CMK (cell line): ENCODE measurements around the gene LINC00632.
"Not testable (repeated sequence)": the region's sequence is repeated elsewhere in the genome, so short reads cannot be mapped to it uniquely, and the experiment has no call there.

Source experiments
- DNase-seq: peaks from one replicate; pipeline ENCODE4 v3.0.0-alpha.2; 2010; ENCODE audit warnings: low read depth

LINC00632 gene

DNA sequence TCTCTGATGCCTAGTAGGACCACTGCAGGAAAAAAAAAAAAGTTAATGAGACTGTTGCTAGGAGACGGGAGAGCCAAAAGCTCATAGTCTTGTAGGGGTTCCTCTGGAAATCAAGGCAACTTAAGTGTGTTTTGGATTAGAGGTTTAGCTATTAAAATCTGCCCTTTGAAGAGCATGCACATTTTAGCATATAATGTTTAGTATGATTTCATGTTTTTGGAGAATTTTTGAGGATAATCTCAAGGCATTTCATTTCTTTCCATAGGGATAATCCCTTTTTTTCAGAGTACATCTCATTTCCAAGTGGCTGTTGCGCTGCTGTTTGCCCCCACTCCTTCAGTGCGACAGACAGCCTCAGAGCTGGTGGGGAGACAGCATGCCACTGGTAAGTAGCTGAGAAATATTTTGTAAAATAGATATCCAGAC lies at the start of gene LINC00632:
Gene LINC00632, plus strand, starts transcription at position 339 of the 426 bp plus-strand sequence.
- DNase-seq, result no peak

DNA sequence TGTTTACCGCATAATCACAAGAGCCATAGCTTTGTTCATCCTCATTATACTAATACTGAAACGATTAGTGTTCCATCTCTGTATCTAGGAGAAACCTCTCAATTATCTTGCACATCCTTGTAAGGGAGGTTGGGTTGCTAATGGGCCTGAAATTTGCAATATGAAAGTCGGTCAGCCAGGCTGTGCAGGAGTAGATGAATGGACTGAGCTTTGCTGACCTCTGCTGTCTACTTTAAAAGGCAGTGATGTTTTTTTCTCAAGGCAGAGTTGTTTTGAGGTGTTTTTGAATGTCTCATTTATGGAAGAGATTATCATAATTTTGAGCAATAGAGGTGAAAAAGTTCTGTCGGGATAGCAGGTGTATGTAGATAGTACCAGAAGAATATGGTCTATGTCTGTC lies 47.9 kb upstream of the LINC00632 start:
- no peak for DNase-seq

DNA sequence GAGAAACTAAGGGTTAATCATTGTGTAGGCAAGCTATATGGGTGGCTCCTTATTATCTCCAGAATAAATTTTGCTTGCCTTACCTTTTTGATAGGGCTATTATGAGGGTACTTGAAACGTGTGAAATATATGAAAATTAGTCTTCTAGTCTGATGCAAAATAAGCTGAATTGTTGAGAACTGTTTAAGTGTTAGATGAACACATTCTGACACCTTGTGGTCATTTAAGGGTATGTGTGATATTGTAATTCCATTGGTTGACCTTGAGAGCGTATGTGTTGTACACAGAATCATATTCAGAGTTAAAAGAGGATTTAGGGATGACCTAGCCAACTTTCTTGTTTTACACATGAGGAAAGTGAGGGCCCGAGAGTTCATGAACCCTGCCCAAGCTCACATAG lies 44.6 kb upstream of the LINC00632 start:
- DNase-seq, result no peak

DNA sequence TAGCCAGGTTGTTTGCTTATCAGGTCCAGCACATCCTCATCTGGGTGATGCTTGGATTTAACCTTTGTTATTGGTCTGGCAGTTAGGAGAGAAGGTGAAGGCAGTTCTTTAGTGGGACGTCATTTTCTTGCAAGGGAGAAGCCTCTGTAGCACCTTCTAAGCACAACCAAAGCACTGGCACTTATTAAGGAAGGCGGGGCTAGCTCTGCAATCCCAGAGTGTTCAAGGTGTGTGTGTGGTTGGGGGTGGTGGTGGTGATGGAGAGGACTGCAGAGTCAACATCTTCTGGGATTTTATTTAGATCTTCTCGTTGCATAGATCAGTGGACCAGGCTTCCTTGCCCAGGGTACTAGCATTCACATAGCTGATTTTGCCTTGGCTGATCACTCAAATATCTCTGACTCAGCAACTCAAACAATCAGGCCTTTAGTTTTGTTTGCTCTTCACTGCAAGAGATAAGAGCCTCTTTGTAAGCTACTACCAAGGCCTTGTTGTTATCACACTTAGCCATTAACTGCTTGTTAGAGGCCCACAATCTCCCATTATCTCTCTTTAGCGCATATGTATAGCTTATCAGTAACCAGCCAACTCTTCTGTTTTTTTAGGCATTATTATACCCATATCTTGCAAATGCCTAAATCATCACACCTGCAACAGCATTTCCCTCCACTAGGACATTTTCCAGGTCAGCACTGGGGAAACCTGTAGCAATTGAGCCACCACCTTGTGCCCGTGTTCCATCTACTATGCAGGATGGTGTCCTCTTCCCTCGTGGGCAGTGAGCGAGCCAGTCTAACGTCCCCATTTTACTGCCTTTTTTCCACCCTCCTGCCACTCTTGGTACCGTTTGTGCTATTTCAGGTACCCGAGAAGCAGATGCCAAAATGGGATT lies 36.5 kb upstream of the LINC00632 start:
- DNase-seq, result no peak

DNA sequence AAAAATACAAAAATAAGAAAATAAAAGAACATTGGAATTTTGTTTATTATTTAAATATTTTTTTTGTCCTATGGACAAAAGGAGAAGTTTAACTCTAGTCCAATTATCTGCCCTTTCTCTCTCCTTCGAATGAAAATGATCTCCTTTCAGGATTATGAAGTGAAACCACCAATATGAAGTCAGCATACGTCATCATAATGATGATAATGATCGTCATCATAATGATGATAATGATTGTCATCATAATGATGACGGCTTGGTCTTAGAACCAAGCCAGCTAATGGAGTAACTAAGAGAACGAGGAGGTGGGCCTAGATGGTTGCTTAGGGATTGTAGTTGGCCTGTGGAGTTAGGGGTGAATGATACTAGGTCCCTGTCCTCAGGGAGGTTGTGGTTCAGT lies 21.9 kb upstream of the LINC00632 start:
- no peak for DNase-seq

DNA sequence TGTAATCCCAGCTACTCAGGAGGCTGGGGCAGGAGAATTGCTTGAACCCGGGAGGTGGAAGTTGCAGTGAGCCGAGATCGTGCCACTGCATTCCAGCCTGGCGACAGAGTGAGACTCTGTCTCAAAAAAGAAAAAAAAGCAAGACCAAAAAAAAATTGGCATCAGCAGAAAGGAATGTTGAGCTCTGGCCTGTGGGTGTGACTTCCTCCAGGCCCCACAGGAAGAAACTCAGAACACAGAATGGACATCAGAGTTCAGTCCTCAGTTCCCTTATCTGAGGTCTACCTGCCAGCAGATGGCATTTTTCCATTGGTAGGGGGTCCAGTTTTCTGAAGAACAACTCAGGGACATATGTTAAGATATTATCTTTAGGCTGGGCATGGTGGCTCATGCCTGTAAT lies 18.0 kb upstream of the LINC00632 start:
- not testable (repeated sequence) for DNase-seq

DNA sequence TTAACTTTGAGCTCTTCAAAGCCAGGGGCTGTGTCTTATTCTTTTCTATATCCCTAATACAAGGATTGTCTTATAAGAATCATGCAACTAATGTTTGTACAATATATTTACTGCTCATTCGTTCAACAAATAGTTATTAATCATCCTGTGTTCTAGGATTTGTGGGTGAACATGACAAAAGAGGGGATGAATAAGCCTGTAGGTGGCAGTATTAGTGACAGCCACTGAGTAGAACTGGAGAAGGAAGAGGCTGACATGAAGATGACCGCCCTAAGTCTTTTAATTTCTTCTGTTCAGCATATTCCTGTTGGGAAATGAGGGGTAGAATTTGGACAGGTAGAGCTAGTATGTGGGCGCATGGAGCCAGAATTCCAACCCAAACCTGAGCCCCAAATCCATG lies 11.9 kb upstream of the LINC00632 start:
- DNase-seq, result no peak

DNA sequence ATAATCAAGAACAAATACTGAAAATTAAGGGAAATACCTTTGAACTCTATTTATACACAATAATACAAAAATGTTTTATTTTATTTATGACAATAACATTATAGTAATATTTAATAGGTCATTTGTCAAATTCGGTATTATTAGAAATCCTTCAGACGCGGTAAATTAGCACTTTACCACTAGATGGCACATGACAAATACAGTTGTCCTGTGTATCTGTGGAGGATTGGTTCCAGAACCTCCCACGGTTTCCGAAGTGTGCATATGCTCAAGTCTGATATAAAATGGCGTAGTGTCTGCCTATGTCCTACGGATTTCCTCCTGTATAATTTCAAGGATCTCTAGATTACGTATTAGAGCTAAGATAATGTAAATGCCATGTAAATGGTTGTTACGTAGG lies 8.1 kb upstream of the LINC00632 start:
- no peak for DNase-seq

DNA sequence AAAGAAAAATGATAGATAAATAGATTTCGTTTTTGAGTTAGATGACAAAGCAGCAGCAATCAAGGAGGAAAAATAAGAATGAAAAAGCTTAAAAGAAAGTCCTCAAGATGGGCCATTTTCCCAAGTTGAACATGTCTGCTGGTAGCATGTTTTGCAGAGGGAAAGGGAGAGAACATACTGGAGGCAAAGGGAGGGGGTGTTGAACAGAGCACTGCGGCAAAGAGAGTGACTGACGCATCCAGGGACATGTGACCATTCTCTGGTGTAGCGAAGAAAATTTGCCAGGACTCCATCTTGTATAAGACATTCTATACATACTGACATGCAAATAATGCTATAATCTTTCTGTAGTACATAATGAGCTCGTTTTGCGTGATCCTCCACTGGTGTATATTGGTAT lies 1.2 kb downstream of the LINC00632 start:
- DNase-seq, result no peak

DNA sequence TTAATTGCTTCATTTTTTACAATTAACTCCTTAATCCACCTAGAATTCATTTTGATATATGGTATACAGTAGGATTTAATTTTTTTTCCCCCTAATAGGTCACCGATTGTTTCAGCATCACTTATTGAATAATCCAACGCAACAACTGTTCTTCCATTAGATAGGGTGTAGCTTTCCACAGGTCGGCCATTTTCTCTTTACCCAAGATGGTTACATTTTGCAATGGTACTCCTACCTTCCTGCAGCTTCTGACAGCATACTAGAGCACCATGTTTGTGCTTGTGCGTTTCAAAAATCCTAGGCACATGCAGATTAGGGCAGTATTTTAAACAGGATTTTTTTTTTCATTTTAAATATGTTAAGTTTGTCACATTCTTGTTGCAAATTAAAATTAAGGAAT lies 2.3 kb downstream of the LINC00632 start:
- no peak for DNase-seq

DNA sequence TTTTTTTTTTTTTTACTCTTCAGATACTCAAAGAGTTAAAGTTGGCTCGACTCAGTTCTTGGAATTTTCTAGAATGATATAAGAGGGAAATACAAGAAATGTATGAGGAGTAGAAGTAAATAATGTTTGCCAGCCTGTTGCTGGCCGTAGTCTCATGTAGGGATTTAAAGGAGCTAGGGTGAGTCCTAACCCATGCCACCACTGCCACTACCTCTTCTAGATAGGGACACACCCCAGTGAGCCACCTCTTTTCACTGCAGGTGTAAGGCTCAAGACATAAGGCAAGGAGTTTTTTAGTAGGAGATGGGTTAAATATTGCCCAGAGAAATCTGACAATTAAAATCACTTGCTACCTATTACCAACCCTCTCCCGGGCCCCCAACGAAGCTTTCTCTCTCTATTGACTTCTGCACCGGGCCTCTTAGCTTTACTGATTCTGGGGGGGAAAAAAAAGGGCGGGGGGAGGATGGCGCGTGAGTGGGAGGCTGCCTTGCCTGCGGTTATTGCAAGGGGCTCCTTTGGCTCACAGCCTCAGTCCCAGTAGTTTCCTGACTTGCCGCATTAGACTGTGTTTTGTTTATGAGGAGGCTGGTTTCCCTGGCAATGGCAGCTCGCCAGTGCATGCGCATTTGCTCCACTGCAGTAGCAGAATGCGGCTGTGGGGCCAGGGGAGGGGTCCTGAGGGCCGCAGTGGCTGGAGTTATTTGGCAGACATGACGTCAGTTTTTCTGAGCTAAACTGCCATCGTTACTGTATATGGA lies 3.0 kb downstream of the LINC00632 start:
- DNase-seq, result no peak

DNA sequence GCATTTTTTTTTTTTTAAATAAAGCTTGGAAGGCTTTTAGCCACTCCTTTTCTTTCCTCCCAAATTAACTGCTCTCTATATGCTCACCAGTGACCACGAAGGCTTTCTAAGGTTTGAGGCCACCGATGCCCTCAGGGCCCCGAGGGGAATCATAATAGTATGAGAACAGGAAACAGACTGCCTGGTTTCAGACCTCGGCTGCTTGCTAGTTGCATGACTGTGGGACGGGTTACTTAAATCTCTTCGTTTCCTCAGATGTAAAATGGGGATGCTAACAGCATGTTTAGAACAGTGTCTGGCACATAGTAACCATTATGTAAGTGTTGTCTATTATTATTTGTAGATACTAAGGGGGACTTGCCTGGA lies 3.6 kb downstream of the LINC00632 start:
- DNase-seq, result no peak

DNA sequence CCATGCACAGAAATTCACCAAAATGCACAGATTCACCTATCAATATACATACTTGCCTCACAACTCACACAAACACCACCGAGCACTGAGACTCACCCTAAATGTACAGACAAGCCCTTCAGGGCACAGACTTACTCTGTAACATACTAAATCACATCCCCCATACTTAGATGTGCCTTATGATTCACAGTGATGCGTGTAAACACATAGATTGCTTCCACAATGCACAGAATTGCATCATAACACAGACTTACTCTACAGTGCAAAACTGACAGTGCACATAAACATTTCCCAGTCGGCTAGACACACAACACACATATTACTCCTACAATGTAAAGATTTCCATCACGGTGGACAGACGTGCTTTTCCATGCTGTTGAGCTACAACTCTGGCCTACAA lies 6.2 kb downstream of the LINC00632 start:
- no peak for DNase-seq

DNA sequence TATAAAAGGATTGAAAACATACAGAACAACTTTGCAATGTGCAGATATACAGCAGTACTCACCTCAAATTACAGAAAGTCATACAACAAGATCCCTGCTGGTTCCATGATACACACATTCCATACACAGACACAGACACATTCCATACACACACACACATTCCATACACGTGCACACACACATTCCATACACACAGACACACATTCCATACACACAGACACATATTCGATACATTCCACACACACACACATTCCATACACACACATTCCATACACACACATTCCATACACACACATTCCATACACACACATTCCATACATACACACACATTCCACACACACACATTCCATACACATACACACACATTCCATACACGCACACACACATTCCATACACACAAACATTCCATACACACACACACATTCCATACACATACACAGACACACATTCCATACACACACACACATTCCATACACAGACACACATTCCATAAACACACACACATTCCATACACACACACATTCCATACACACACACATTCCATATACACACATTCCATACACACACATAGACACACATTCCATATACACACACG lies 13.7 kb downstream of the LINC00632 start:
- no peak for DNase-seq

DNA sequence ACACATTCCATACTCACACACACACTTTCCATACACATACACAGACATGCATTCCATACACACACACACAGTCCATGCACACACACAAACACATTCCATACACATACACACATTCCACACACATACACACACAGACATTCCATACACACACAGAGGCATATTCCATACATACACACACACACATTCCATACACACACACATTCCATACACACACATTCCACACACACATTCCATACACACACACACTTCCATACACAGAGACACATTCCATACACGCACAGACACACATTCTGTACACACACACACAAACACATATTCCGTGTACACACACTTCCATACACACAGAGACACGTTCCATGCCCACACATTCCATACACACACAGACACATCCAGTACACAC lies 14.8 kb downstream of the LINC00632 start:
- no peak for DNase-seq

DNA sequence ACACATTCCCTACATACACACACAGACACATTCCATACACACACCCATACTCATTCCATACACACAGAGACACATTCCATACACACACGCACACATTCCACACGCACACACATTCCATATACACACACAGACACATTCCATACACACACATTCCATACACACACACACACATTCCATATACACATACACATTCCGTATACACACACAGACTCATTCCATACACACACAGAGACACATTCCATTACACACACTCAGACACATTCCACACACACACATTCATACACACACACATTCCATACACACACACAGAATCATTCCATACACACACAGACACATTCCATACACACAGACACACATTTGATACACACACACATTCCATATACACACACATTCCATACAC lies 15.2 kb downstream of the LINC00632 start:
- no peak for DNase-seq

DNA sequence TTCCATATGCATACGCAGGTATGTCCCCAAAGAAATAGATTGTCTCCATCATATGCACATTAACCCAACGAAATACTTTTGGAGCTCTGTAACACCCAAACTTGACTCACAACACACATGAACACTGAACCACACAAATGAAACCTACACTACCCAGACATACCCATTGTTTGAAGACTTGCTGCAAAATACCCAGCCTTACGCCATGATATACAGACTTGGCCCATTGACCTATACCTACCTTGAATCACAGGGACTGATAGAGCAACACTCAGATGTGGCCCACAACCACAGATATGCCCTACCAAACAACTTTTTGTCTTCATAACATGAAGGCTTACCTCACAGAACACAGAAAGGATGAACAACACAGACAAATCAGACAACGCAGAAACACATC lies 15.9 kb downstream of the LINC00632 start:
- no peak for DNase-seq

DNA sequence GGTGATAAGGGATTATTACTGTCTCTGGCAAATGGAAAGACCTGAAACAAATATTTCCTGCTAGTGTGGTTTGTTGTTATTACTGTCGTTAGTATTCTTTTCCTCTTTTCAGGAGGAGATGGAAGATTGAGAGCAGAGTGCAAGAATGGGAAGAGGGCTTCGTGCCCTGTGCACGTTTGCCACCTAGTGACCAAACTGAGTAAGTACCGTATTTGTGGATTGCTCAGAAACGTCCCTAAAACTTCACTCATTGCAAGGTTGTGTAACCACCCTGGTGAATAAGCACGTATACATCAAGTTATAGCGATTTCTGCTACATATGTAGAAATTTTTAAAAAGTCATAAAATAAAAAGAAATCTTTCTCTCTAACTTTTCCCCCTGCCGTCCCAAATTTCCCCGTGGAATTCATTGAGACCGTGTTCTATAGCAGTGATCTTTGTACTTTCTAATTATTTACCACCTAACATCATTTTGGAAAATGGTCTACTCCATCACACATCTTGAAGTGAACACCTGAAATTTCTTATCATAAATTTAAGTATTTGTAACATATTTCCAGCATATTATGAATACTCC lies 24.3 kb downstream of the LINC00632 start:
- DNase-seq, result peak; percentile 9

DNA sequence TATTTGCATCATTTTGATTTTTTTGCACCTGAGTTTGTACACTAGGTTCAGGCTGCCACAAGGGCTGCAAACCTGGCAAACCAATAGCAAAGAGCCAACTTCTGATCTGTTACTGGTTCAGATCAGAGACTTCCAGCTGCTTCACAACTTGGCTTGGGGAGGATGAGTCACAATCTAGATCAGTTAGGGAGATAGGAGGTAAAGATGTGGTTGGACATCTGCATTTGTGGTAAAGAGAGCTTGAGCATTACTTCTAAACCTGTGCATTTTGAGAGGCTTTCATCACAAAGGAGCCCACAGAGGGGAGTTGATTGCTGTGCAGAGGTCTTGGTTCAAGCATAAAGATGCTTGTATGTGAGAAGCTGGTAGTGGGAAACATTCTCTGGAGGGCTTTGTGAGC lies 34.5 kb downstream of the LINC00632 start:
- no peak for DNase-seq

DNA sequence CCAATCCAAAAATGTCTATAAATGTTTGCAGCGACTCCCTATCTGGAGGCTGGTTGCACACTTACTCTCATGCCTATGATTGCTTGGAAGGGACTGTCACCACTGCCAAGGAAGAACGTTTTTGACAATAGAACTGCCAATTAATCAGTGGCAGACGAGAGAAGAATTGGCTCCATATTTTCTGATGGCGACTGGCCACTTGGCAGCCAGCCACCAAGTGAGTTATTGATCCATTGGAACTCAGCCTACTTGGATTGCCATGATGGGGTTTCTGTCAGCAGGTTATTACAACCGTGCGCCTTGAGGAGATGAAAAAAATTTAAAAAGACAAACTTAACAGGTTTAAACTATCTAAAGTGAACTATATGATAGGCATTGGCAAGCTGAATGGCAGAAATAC lies 47.4 kb downstream of the LINC00632 start:
- DNase-seq, result no peak

DNA sequence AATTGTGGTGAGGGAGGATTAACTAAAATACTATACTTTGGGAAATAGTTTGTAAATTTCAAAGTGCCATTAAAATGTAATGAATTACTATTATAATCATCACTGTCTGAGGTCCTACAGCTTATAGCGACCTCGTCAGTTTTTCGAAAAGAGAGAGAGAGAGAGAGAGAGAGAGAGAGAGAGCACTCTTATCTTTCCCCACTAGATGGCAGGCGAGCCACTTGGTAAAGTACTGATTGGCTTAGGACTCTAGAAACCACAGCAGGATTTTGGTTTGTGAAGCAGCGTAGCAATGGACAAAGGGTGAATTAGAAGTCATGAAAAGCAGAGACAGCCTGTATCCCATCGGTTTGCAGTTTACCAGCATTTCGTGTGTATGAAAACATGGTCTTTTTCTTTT lies 52.5 kb downstream of the LINC00632 start:
- peak; percentile 12 for DNase-seq

DNA sequence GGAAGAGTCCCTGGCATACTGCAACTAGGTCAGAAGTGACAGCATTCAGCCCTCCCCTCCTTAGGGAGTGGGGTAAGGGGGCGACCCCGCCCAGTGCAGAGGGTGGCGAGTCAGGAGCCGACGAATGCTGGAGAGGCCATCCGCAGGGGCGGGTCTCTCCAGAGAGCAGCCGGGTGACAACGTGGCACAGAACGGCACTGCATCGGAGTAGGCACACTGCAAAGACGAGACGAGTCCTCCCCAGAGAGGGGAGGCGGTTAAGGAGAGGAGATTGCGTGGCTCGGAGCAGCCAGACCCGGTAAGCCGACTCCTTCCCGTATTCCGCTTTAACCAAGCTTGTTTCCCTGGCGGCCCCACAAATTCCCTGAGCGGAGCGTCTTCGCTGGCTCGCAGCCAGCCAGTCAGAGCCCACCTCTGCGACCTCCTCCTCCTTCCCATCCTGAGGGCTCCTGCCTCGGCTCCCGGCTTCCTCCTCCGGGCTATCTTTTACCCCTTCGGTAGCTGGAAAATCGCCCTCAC lies 54.9 kb downstream of the LINC00632 start:
- DNase-seq, result no peak
